ENCODE measurements around the gene MYH9. TPM values are rescaled to one million over a fixed set of nuclear protein-coding genes. Genes with fewer than 3 reads are reported as not detected.
A peak's percentile ranks its signal among the peaks of the same experiment; 100 is the strongest.

The MYH9 gene
- total RNA-seq, 1 donor from 2014 or later, result 277 TPM

- H3K27me3 Mint-ChIP-seq, result no peaks in the 10 kb centered on the region
- H3K4me1 Mint-ChIP-seq (ENCODE audit: unreplicated experiment), result peaks cover 37% of the 10 kb centered on the region
- DNase-seq (ENCODE audit: extremely low spot score, unreplicated experiment), result no peak
- H3K4me3 Mint-ChIP-seq, result peak overlapping the region; percentile 96
- peaks cover 11% of the 10 kb centered on the region for H3K9me3 Mint-ChIP-seq
- H3K36me3 Mint-ChIP-seq, result peaks cover 19% of the 10 kb centered on the region
- peak overlapping the region; percentile 96 for H3K27ac Mint-ChIP-seq
- no peak for TF ChIP-seq CTCF (conservative IDR thresholded peaks at IDR 0.05)
Measured at GRCh38 chr22:36239150-36239400, 148.7 kb downstream of the MYH9 start.

GRCh38 chr22:36238373-36239149 is 149.2 kb downstream of the MYH9 start:
- TF ChIP-seq CTCF (conservative IDR thresholded peaks at IDR 0.05), result no peak
- Mint-ChIP-seq H3K36me3 (peaks cover 23% of the 10 kb centered on the region), H3K27me3 (no peaks in the 10 kb centered on the region)

GRCh38 chr22:36237462-36238372 is 150.1 kb downstream of the MYH9 start:
- Mint-ChIP-seq H3K9me3 (peaks cover 11% of the 10 kb centered on the region), H3K4me1 (ENCODE audit: unreplicated experiment) (peaks cover 46% of the 10 kb centered on the region), H3K4me3 (peak overlapping the region; percentile 96), H3K36me3 (peaks cover 27% of the 10 kb centered on the region), H3K27me3 (no peaks in the 10 kb centered on the region), H3K27ac (peak overlapping the region; percentile 96)
- no peak for TF ChIP-seq CTCF (conservative IDR thresholded peaks at IDR 0.05)
- no peak for DNase-seq (ENCODE audit: extremely low spot score, unreplicated experiment)

More at GRCh38 chr22:36238373-36239149, 149.2 kb downstream of the MYH9 start:
- H3K4me1 Mint-ChIP-seq (ENCODE audit: unreplicated experiment), result peaks cover 42% of the 10 kb centered on the region
- DNase-seq (ENCODE audit: extremely low spot score, unreplicated experiment), result no peak
- H3K9me3 Mint-ChIP-seq, result peaks cover 11% of the 10 kb centered on the region
- H3K4me3 Mint-ChIP-seq, result peak overlapping the region; percentile 96
- H3K27ac Mint-ChIP-seq, result peak overlapping the region; percentile 96

GRCh38 chr22:36236388-36237319 is 151.1 kb downstream of the MYH9 start:
- Mint-ChIP-seq H3K27me3 (no peaks in the 10 kb centered on the region), H3K27ac (peak overlapping the region; percentile 6), H3K36me3 (peaks cover 31% of the 10 kb centered on the region), H3K9me3 (peaks cover 8% of the 10 kb centered on the region), H3K4me3 (peak overlapping the region; percentile 12), H3K4me1 (ENCODE audit: unreplicated experiment) (peaks cover 46% of the 10 kb centered on the region)
- TF ChIP-seq CTCF (conservative IDR thresholded peaks at IDR 0.05), result no peak
- no peak for DNase-seq (ENCODE audit: extremely low spot score, unreplicated experiment)

GRCh38 chr22:36235585-36235984 is 152.2 kb downstream of the MYH9 start:
- Mint-ChIP-seq H3K36me3 (peaks cover 34% of the 10 kb centered on the region), H3K27ac (no peak overlapping the region), H3K9me3 (peaks cover 8% of the 10 kb centered on the region), H3K27me3 (no peaks in the 10 kb centered on the region), H3K4me3 (peak overlapping the region; percentile 53), H3K4me1 (ENCODE audit: unreplicated experiment) (peaks cover 46% of the 10 kb centered on the region)
- no peak for DNase-seq (ENCODE audit: extremely low spot score, unreplicated experiment)
- TF ChIP-seq CTCF (conservative IDR thresholded peaks at IDR 0.05), result no peak

Data from type B pancreatic cell (in vitro differentiated cells).